DND-41 (cell line): ENCODE results near the gene ARHGEF33.

Source experiments
- CTCF ChIP-seq: IDR thresholded peaks from 2 replicates; pipeline ENCODE4 v1.5.1; 2012; ENCODE audit warnings: borderline replicate concordance, low read length, moderate library complexity, mild to moderate bottlenecking; ENCODE audit not compliant: poor library complexity, severe bottlenecking; ENCODE audit errors: extremely low read depth
- EZH2 ChIP-seq: IDR thresholded peaks from 3 replicates; pipeline ENCODE4 v1.6.1; 2012; ENCODE audit warnings: borderline replicate concordance, low read depth, mild to moderate bottlenecking, moderate library complexity, low read length, inconsistent platforms; ENCODE audit not compliant: severe bottlenecking

- TF ChIP-seq CTCF (no peak), EZH2 (no peak)
Measured at GRCh38 chr2:38959938-38960608, 70.4 kb downstream of the ARHGEF33 start.
